NCI-H774 (cell line): Measurements from ENCODE around the gene NANOS1.
A peak's percentile ranks its signal among the peaks of the same experiment; 100 is the strongest.
"Not testable (repeated sequence)": the region's sequence is repeated elsewhere in the genome, so short reads cannot be mapped to it uniquely, and the experiment has no call there.

Source experiments
- DNase-seq: peaks from one replicate; lab custom pipeline; 2025; lab: John Stamatoyannopoulos, UW

The NANOS1 gene

GRCh38 chr10:119007211-119007574 is 22.3 kb upstream of the NANOS1 start:
- DNase-seq = no peak

- no peak for DNase-seq
Measured at GRCh38 chr10:119020627-119020946, 8.9 kb upstream of the NANOS1 start.

GRCh38 chr10:119022846-119023552 is 6.5 kb upstream of the NANOS1 start:
- DNase-seq = no peak

GRCh38 chr10:119023553-119023868 is 6.0 kb upstream of the NANOS1 start:
- no peak for DNase-seq

- DNase-seq = no peak
Measured at GRCh38 chr10:119024882-119025281, 4.6 kb upstream of the NANOS1 start.

- DNase-seq = peak; percentile 4
Measured at GRCh38 chr10:119025336-119025735, 4.2 kb upstream of the NANOS1 start.

- peak; percentile 1 for DNase-seq
Measured at GRCh38 chr10:119025776-119026175, 3.7 kb upstream of the NANOS1 start.

- no peak for DNase-seq
Measured at GRCh38 chr10:119026301-119027110, 3.0 kb upstream of the NANOS1 start.

- not testable (repeated sequence) for DNase-seq
Measured at GRCh38 chr10:119028445-119028899, 1.0 kb upstream of the NANOS1 start.

- DNase-seq = peak; percentile 88
Measured at GRCh38 chr10:119028900-119029612, 458 bp upstream of the NANOS1 start.

GRCh38 chr10:119030421-119031250 is 1.1 kb downstream of the NANOS1 start:
- peak; percentile 15 for DNase-seq

- no peak for DNase-seq
Measured at GRCh38 chr10:119031496-119032059, 2.1 kb downstream of the NANOS1 start.

- no peak for DNase-seq
Measured at GRCh38 chr10:119039161-119039560, 9.6 kb downstream of the NANOS1 start.

- no peak for DNase-seq
Measured at GRCh38 chr10:119041326-119041725, 11.8 kb downstream of the NANOS1 start.

- no peak for DNase-seq
Measured at GRCh38 chr10:119042169-119042568, 12.7 kb downstream of the NANOS1 start.

- no peak for DNase-seq
Measured at GRCh38 chr10:119045561-119045960, 16.0 kb downstream of the NANOS1 start.

GRCh38 chr10:119049361-119049760 is 19.8 kb downstream of the NANOS1 start:
- DNase-seq = no peak

GRCh38 chr10:119049777-119050176 is 20.3 kb downstream of the NANOS1 start:
- DNase-seq = no peak

- DNase-seq = no peak
Measured at GRCh38 chr10:119051775-119052174, 22.3 kb downstream of the NANOS1 start.

- no peak for DNase-seq
Measured at GRCh38 chr10:119055472-119055871, 26.0 kb downstream of the NANOS1 start.

- no peak for DNase-seq
Measured at GRCh38 chr10:119058010-119058409, 28.5 kb downstream of the NANOS1 start.

- no peak for DNase-seq
Measured at GRCh38 chr10:119059557-119059956, 30.0 kb downstream of the NANOS1 start.
